PC-3 (cell line): Measurements from ENCODE around the gene HOXA9.

ENCODE experiments used
- CTCF ChIP-seq: fragments of 300-600 bp; sonication (generic); conservative IDR thresholded peaks from 2 replicates; pipeline ENCODE4 v1.5.1; 2017; ENCODE audit warnings: antibody characterized with exemption, low read depth, mild to moderate bottlenecking, low read length
- EZH2 ChIP-seq: fragments of 300-600 bp; sonication (generic); IDR thresholded peaks from one replicate; pipeline ENCODE4 v1.6.1; 2017; ENCODE audit warnings: antibody characterized with exemption, mild to moderate bottlenecking, low read length; ENCODE audit not compliant: unreplicated experiment
- EZH2phosphoT487 ChIP-seq: fragments of 300-600 bp; sonication (generic); IDR thresholded peaks from 2 replicates; pipeline ENCODE4 v1.6.1; 2018; ENCODE audit warnings: mild to moderate bottlenecking, antibody characterized with exemption, low read length, borderline replicate concordance

DNA sequence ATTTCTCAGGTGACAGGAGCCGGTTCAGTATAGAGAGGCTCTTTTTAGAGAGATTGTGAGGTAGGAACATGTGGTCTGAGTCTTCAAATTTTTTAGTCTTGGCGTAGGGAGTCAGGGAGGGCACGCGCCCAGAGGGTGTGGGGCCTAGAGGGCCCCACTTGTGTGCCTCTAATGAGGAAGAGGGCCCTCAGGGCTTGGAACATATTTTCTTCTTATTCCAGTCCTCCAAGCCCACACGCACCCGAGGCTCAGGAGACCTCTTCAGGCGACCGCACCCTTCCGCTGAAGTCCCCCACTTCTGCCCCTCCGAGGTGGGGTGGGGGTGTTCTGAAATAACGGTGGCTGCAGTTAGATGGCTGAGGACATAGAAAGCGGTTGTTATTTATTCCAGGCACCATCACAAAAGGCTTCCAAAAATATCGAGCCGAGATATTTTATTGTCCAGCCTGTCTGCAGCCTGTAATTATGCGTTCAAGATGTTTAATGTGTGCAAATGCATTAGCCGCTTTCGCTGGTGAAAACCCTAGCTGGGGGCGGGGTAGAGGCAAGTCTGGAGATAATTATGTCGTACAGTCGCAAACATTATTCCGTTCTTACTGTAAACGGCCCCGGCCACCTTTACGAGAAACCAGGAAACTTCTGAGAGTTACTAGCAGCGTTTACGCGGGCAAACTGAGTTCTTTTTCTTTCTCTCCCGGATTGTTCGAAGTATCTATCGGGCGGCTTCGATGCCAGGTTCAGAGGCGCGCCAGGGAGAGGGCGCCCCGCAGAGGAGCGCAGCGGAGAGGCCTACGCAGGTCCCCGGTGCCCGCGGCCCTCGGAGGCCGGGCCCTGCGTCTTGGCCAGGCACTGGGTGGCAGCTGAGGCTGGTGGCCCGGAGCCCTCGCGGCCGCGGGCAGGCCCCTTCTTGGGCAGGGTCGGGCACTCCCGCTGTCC, 47.4 kb upstream of the HOXA9 start:
- TF ChIP-seq CTCF, result no peak
- no peak for TF ChIP-seq EZH2
- no peak for TF ChIP-seq EZH2phosphoT487
